ENCODE measurements around the gene MED29.

MED29 gene

GRCh38 chr19:39412100-39412866 is 21.1 kb downstream of the MED29 start, which contains the start of gene PLEKHG2:
Gene PLEKHG2, plus strand, starts transcription at chr19:39412669. Its CDS starts 1,418 bp downstream, at chr19:39414087.
- DNase-seq, result peak; percentile 95 to 97

DNA sequence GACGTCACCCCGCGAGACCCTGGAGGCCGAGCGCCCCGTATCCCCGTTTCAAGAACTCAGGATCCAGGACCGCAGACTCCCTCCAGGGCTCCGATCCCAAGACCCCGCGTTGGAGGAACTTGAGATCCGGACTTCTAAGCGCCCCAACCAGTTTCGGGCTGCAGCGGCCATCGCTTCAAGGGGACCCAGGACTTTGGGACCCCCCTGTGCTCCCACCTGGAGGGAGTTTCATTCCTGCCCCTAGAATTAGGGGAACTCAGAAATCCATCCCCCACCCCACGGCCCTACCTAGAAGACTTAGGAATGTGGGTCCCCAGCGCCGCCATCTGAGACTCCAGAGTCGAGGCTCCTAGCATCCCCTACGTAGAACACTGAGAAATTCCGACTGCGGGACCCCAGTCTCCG is 21.7 kb downstream of the MED29 start:
- no peak for DNase-seq

DNA sequence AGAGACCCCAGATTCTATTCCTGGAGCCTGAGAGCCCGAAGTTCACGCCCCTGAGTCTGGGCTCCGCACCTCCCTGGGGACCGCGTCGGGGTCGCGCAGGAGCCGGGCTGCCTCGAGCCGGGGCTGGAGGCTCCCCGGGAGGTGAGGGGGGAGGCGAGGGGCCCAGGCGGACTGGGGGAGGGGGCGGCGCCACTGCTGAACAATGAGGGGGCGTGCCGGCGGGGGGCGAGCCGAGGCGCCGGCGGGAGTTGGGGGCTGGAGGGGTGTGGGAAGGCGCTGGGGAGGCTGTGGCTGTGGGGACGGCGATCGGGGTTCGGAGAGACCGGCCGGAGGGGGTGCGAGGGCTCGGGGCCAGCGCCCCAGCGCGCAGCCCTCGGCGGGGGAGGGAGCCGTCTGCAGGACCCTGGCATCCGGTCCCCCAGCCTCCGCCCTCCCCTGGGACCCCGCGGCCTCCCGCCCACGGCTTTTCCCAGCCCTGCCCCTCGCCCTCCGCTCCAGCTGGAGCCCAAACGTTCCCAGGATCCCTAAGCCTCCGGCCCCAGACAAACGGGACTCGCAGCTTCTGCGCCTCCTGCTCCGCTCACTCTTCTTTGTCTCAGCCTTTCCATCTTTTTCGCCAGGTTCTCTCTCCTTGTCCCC is 22.2 kb downstream of the MED29 start:
- DNase-seq, result peak; percentile 20 to 33

GRCh38 chr19:39413911-39414608 is 22.9 kb downstream of the MED29 start:
- DNase-seq, result no peak

DNA sequence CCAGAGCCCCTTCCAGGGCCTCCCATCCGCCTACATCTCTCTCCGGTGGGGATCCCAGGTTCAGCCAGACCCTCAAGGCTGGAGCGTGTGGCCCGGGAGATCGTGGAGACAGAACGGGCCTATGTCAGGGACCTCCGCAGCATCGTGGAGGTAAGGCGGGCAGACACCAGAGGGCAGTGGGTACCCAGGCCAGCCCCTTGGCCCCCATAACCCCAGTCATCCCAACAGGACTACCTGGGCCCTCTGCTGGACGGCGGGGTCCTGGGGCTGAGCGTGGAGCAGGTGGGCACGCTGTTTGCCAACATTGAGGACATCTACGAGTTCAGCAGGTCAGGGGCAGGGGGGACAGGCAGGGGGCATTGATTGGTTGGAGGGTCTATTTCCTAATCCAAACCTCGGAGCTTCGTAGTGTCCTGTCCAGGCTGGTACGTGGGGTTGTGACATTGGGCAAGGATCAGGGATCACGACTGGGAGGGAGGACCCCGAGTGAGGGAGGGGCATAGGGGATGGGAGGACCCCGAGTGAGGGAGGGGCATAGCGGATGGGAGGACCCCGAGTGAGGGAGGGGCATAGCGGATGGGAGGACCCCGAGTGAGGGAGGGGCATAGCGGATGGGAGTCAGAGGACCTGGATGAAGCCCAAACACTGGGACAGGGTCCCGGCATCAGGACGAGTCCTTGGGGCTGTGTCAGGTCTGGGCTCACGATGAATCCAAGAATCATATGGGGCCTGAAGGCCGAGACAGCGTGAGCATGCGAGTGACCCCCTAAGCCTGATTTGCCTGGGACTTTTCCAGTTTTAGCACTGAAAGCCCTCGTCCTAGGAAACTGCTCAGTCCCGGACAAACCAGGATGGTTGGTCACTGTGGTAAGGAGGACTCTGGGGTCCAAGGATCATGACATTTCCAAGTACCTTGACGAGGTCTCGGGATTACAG is 24.2 kb downstream of the MED29 start:
- DNase-seq, result no peak

- DNase-seq, result no peak
These were observed 25.3 kb downstream of the MED29 start for GRCh38 chr19:39416152-39417120.

DNA sequence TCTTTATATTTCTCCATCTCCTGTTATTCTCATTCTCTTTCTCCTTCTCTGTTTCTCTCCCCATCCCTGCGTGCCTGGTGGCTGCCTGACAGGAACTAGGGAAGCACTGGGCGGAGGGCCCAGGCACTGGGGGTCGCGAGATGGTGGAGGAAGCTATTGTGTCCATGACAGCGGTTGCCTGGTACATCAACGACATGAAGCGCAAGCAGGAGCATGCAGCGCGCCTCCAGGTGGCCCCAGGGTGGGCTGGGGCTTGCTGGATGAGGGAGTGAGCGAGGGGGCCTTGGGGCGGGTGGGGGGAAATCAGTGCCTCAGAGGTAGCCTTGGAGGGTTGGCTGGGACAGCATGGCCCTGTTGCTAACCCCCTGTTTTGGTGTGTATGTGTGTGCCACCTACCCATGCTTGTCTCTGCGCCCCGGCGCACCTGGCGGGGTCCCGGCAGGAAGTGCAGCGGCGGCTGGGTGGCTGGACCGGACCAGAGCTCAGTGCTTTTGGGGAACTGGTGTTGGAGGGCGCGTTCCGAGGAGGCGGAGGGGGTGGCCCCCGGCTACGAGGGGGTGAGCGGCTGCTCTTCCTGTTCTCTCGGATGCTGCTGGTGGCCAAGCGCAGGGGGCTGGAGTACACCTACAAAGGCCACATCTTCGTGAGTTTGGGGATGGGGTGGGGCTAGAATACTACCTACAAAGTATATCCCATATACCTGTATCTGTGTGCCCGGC is 26.4 kb downstream of the MED29 start:
- DNase-seq, result no peak

DNA sequence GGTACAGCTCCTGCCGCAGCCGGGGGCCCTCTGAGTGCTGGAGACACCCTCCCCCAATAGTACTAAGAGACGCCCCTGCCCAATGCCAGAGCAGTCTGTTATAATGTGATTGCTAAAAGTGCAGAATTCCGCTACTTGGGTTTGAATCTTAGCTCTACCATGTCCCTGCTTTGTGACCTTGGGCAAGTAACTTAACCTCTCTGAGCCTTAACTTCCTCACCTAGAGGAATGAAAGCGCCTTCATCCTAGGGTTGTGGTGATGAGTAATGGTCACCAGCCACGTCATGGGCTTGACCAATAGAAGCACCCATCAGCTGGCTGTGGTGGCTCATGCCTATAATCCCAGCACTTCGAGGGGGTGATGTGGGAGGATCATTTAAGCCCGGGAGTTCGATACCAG is 27.8 kb downstream of the MED29 start:
- DNase-seq, result no peak

GRCh38 chr19:39420769-39421168 is 29.6 kb downstream of the MED29 start:
- DNase-seq, result no peak

DNA sequence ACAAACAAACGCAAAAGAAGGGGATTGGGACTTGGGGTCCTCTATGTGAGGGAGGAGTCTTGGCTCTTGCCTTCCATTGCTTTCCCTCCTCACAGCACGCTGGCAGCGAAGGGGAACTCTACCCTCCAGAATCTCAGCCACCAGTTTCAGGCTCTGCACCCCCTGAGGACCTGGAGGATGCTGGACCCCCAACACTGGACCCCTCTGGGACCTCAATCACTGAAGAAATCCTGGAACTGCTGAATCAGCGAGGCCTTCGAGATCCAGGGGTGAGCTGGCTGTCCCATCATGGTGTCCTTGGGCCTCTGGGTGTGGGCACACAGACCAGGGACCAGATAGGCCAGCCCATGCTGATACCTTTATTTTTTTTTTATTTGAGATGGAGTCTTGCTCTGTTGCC is 30.8 kb downstream of the MED29 start:
- no peak for DNase-seq

GRCh38 chr19:39423258-39424086 is 32.3 kb downstream of the MED29 start:
- no peak for DNase-seq

- no peak for DNase-seq
These were observed 33.8 kb downstream of the MED29 start for GRCh38 chr19:39424934-39425333.

- no peak for DNase-seq
These were observed 34.6 kb downstream of the MED29 start for GRCh38 chr19:39425744-39426143.

- DNase-seq, result no peak
These were observed 35.0 kb downstream of the MED29 start for GRCh38 chr19:39426170-39426569.

- no peak for DNase-seq
These were observed 36.5 kb downstream of the MED29 start for GRCh38 chr19:39427707-39428106.

- no peak for DNase-seq
These were observed 37.3 kb downstream of the MED29 start for GRCh38 chr19:39428283-39429112.

DNA sequence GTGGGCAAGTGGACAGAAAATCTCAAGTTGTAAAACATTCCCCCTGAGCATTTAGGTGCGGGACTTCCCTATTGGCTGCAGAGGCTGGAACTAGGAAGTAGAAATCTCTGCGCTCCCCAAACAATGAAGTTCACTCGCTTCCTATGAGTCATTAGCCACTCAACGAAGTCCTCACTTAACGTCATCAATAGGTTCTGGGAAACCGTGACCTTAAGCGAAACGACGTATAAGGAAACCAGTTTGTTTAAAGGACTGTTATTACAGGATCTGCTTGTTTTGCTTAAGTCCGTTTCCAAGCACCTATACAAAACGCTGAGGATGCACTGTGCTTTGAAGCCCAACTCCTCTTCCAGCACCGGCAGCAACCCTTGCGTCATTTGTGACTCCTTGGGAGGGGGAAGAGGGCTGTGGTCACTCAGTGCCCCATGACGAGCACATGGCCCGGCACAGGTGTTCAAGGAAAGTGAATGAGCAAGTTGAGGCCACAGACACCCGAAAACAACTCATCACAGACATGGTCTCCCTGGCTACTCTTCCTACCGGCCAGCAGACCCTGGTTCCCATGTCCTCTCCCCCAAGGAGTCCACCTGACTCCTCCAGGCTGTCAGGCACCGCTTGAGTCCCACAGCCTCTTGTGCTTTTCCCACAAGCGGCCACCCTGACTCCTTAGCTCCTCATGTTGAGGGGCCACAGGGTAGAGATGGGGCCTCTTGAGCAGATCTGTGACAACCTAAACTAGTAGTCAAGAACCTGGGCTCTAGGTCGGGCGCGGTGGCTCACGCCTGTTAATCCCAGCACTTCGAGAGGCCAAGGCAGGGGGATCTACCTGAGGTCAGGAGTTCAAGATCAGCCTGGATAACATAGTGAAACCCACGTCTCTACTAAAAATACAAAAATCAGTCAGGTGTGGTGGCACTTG is 39.8 kb downstream of the MED29 start:
- DNase-seq, result peak in 1 of 2 experiments; percentile 44

DNA sequence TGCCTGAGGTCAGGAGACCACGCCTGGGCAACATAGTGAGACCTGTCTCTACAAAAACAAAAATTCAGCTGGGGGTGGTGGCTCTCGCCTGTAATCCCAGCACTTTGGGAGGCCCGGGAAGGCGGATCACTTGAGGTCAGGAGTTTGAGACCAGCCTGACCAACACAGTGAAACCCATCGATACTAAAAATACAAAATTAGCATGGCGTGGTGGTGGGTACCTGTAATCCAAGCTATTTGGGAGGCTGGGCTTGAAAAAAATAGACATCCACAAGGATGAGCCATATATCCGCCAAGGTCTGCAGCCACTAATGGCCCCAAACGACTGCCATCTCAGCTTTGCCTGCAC is 41.5 kb downstream of the MED29 start:
- no peak for DNase-seq
